IPS DF 6.9 (cell line): ENCODE results near the gene AHNAK.

Source experiments
- DNase-seq: peaks from one replicate; pipeline ENCODE4 v3.0.0-alpha.2; 2013; ENCODE audit warnings: low read depth, low spot score
- H3K27ac ChIP-seq: one replicate; pipeline ENCODE4 v1.5.1; 2013; ENCODE audit warnings: low read length, control low read depth
- H3K27me3 ChIP-seq: 2 replicates; pipeline ENCODE4 v1.6.1; 2013; ENCODE audit warnings: mild to moderate bottlenecking, low read length; ENCODE audit not compliant: control insufficient read depth, insufficient read depth
- H3K36me3 ChIP-seq: 2 replicates; pipeline ENCODE4 v1.6.1; 2013; ENCODE audit warnings: low read length; ENCODE audit not compliant: control insufficient read depth, insufficient read depth
- H3K4me1 ChIP-seq: 2 replicates; pipeline ENCODE4 v1.6.1; 2013; ENCODE audit warnings: low read length; ENCODE audit not compliant: control insufficient read depth, insufficient read depth
- H3K4me3 ChIP-seq: 2 replicates; pipeline ENCODE4 v1.5.1; 2013; ENCODE audit warnings: mild to moderate bottlenecking, low read length
- H3K9me3 ChIP-seq: 2 replicates; pipeline ENCODE4 v1.6.1; 2013; ENCODE audit warnings: low read length, inconsistent platforms; ENCODE audit not compliant: control insufficient read depth, insufficient read depth
- WGBS: extraction: QIAGEN DNeasy Blood & Tissue Kit; methylation state at CpG from one replicate; pipeline ENCODE4 v1.1.7; 2013; ENCODE audit warnings: mixed read lengths, missing lambda C conversion rate; ENCODE audit not compliant: insufficient read length, insufficient coverage; 5-methylcytosine and 5-hydroxymethylcytosine counted together

Gene AHNAK

GRCh38 chr11:62580959-62581715 lies 34.5 kb upstream of the AHNAK start:
- Histone ChIP-seq H3K9me3 (no peaks in the 10 kb centered on the region), H3K36me3 (peaks cover 16% of the 10 kb centered on the region), H3K27ac (no peak overlapping the region), H3K4me3 (no peak overlapping the region), H3K4me1 (no peaks in the 10 kb centered on the region), H3K27me3 (no peaks in the 10 kb centered on the region)
- WGBS = no CpG with 5 or more reads among the region's 18 CpGs
- DNase-seq = no peak

GRCh38 chr11:62579252-62579651 lies 32.6 kb upstream of the AHNAK start:
- Histone ChIP-seq H3K4me3 (no peak overlapping the region), H3K4me1 (peaks cover 2% of the 10 kb centered on the region; the same call in 1 of the 2 replicates), H3K9me3 (no peaks in the 10 kb centered on the region), H3K36me3 (peaks cover 19% of the 10 kb centered on the region), H3K27ac (no peak overlapping the region), H3K27me3 (no peaks in the 10 kb centered on the region)
- no CpG with 5 or more reads among the region's 2 CpGs for WGBS
- no peak for DNase-seq

DNA sequence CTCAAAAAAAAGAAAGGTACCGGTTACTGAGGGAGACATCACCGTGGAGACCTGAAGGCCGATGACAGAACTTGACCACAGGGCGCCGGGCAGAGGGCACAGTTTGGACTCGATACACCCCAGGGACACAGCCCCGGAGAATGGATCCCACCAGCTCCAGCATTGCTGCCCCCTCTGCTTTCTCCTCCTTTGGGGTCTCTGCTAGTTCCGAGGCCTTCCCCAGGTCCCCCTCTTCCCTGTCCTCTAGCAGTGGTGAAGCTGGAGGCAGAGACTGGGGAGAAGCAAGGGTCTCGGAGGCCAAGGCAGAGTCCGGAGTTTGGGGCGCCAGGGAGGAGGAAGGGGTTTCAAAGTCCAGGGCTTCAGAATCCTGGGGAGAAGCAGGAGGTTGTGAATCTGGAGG lies 31.9 kb upstream of the AHNAK start:
- no peak for DNase-seq
- Histone ChIP-seq H3K4me3 (no peak overlapping the region), H3K36me3 (peaks cover 19% of the 10 kb centered on the region), H3K4me1 (peaks cover 2% of the 10 kb centered on the region; the same call in 1 of the 2 replicates), H3K27ac (no peak overlapping the region), H3K9me3 (no peaks in the 10 kb centered on the region), H3K27me3 (no peaks in the 10 kb centered on the region)
- WGBS = no CpG with 5 or more reads among the region's 11 CpGs

GRCh38 chr11:62577046-62577714 lies 30.6 kb upstream of the AHNAK start:
- Histone ChIP-seq H3K36me3 (peaks cover 19% of the 10 kb centered on the region), H3K9me3 (no peaks in the 10 kb centered on the region), H3K4me1 (peaks cover 2% of the 10 kb centered on the region; the same call in 1 of the 2 replicates), H3K27me3 (no peaks in the 10 kb centered on the region), H3K27ac (no peak overlapping the region), H3K4me3 (no peak overlapping the region)
- no CpG with 5 or more reads among the region's 12 CpGs for WGBS
- no peak for DNase-seq

DNA sequence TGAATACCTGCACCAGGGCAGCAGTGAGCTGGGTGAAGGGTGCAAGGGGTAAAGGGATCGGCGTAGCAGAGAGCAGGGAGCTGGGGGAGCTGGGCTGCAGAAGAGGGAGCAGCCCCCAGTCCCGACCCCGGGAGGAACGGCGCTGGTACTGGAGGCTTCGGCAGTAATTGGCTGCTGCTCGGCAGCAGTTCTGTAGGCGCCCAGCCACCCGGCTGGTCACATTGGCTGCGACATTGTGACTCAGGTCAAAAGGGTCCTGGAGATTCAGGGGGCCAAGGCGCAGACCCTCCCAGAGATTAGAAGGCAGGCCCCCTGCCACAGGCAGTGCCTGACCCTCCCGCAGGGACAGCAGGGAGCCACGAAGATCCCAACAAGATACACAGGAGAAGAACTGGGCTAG lies 29.2 kb upstream of the AHNAK start:
- Histone ChIP-seq H3K27ac (no peak overlapping the region), H3K36me3 (peaks cover 28% of the 10 kb centered on the region)

DNA sequence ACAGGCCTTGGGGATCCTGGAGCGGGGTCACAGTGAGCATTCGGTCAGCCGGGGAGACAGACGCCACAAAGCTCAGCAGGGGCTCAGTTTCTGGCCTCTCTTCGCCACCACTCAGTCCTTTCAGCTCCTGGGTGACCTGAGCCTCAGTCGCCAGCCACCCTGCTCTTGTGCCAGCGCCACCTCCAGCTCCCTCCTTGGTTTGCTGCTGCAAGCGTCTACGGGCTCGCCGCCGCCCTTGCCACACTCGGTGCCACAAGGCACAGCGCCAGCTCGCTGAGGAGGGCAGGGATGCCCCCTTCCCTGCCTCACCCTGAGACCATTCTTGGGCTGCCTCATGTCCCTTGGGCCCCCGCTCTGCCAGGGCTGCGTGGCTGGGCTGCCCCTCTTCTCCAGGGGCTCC lies 28.6 kb upstream of the AHNAK start:
- Histone ChIP-seq H3K27ac (no peak overlapping the region), H3K4me1 (peaks cover 2% of the 10 kb centered on the region; the same call in 1 of the 2 replicates), H3K36me3 (peaks cover 35% of the 10 kb centered on the region), H3K9me3 (no peaks in the 10 kb centered on the region), H3K4me3 (no peak overlapping the region), H3K27me3 (no peaks in the 10 kb centered on the region)
- no CpG with 5 or more reads among the region's 17 CpGs for WGBS
- no peak for DNase-seq

More for the DNA sequence above, 29.2 kb upstream of the AHNAK start:
- Histone ChIP-seq H3K27me3 (no peaks in the 10 kb centered on the region), H3K4me1 (peaks cover 2% of the 10 kb centered on the region; the same call in 1 of the 2 replicates), H3K9me3 (no peaks in the 10 kb centered on the region), H3K4me3 (no peak overlapping the region)
- WGBS = no CpG with 5 or more reads among the region's 14 CpGs
- DNase-seq = no peak

DNA sequence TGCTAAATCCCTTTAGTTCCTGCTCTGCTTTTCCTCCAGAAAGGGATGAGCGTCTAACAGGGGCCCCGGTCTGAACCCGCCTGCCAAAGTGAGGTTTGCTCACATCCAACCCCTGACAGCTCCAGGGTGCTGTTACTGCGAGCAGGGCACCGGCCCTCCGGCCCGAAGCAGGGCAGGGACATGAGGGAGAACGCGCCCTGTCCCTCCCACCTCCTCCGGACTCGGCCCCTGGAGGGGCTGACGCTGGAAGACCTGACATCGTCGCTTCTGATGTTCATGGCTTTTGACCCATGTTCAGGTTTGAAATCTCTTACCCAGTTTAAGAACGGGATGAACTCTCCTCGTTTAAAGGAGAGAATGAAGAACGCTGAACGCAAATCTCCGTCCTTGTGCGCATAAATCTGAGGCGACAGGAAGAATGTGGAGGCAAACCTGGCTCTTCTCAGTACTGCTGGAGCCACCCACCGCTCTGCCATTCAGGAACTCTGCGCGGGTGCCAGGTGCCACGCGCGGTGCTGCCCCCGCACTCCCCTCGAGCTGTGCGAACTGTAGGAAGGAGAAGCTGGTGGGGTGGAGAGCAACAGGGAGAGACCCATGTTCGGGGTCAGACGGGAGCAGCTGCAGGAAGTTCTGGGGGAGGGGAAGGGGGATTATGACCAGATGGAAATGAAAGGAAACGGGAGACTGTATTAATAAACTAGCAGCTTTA lies 27.9 kb upstream of the AHNAK start:
- Histone ChIP-seq H3K4me3 (peak overlapping the region; percentile 57; the same call in 1 of the 2 replicates), H3K27me3 (no peaks in the 10 kb centered on the region), H3K9me3 (no peaks in the 10 kb centered on the region), H3K36me3 (peaks cover 38% of the 10 kb centered on the region), H3K4me1 (peaks cover 2% of the 10 kb centered on the region; the same call in 1 of the 2 replicates), H3K27ac (no peak overlapping the region)
- WGBS = no CpG with 5 or more reads among the region's 33 CpGs
- no peak for DNase-seq

DNA sequence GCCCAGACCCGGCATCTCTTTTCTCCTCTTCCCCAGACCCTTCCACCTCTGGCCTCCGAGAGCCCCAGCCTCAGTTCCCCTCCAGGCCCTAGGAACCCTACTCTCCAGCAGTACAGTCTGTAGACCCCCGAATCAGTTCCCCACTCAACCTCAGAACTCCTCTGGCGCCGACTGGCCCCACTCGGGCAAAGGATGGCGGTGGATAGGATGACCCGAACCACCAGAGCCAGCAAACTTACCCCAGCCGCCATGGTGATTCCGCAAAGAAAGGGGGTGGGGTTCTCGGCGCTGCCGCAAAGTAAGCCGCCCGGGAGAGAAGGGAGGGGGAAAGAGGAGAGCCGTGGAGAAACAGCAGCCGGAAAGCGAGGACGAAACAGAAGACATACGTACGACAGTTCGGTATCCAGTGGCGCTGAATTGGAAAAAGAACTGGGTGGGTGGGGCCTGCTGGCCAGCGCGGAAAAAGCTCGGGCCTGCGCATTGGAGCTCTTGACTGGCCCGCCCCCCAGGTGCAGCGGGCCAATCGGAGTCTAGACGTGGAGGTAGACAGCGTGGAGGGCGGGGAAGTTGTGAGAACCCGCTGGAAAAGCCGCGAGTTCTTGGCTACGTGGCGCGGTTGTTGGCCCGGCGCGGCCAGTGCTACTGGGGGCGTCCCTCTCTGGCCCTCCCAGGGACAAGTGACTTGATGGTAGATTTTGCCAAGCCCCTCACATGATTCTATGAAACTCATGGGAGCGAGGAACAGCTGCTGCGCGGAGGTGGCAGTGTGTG lies 27.2 kb upstream of the AHNAK start, which contains the start of gene EEF1G:
TSS of gene EEF1G (minus strand) at position 300 of the 771 bp plus-strand sequence. CDS start at position 251, 49 bp downstream.
- peak within 1 kb of the TSS; percentile 94 for H3K4me3 ChIP-seq
- H3K27ac ChIP-seq = no peak within 1 kb of the TSS
- no CpG with 5 or more reads among the region's 46 CpGs for WGBS
- H3K4me1 ChIP-seq = peaks cover 2% of the 10 kb centered on the region; the same call in 1 of the 2 replicates
- H3K27me3 ChIP-seq = no peaks in the 10 kb centered on the region
- H3K36me3 ChIP-seq = peaks cover 39% of the 10 kb centered on the region
- peak; percentile 99 for DNase-seq
- no peaks in the 10 kb centered on the region for H3K9me3 ChIP-seq

GRCh38 chr11:62573006-62573591 lies 26.5 kb upstream of the AHNAK start:
- H3K36me3 ChIP-seq = peaks cover 34% of the 10 kb centered on the region
- peak overlapping the region; percentile 94 for H3K4me3 ChIP-seq
- peaks cover 2% of the 10 kb centered on the region; the same call in 1 of the 2 replicates for H3K4me1 ChIP-seq
- H3K27ac ChIP-seq = no peak overlapping the region
- no peaks in the 10 kb centered on the region for H3K27me3 ChIP-seq
- no peak for DNase-seq
- WGBS = no CpG with 5 or more reads among the region's 33 CpGs
- H3K9me3 ChIP-seq = no peaks in the 10 kb centered on the region
